ENCODE measurements around the gene CHD2.
A peak's percentile ranks its signal among the peaks of the same experiment; 100 is the strongest.

DNA sequence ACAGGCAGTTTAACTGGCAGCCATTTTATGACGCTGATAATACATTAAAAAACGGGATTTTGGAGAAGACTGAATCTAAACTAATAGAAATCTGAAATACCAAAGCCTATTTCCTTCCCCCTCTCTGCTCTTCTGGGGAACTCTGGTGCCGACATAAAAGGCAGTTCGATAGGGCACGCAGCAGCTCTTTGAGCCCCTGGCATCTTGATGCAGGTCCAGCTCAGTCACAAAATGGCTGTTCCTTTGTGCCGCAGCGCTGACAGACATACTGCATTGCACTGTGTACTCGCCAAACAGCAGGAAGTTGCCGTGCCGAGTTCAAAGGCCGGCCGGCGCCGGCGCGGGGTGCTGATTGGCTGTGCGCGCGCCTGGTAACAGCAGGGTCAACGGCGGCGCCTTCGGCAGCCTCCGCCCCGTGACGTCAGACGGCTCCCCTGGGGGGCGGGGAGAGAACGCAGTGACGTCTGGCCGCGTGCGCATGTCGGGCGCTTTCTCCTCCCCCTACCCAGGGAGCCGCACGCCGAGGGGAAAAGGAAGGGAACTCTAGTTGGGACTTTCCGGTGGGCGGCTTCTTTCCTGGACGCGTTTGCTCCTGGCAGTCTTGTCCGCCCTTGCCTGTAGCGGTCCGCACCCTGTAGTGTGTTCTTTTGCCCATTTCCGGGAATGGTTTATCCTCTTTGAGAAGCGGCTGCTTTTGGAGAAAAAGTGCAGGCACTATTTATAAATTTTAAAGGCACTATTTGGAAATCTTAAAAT is 4.0 kb downstream of the CHD2 start:
- peak; percentile 88 to 97 (median 95) for TF ChIP-seq POLR2A (IDR thresholded peaks at IDR 0.05)
- TF ChIP-seq CTCF (IDR thresholded peaks at IDR 0.05) = peak in 2 of 7 experiments; percentile 3 to 32
